ENCODE results near the gene CLECL1.
"Not testable (repeated sequence)": the region's sequence is repeated elsewhere in the genome, so short reads cannot be mapped to it uniquely, and the experiment has no call there.

Gene CLECL1

GRCh38 chr12:9708853-9709252 lies 24.0 kb downstream of the CLECL1 start:
- TF ChIP-seq CTCF (IDR thresholded peaks at IDR 0.05; ENCODE audit: control insufficient read depth, extremely low read depth, insufficient read depth), result no peak
- no peak for DNase-seq (ENCODE audit: low read depth)
- H3K4me3 ChIP-seq (ENCODE audit: low read depth, low read length), result no peak overlapping the region

- peak; percentile 15 for DNase-seq (ENCODE audit: low read depth)
- TF ChIP-seq CTCF (IDR thresholded peaks at IDR 0.05; ENCODE audit: control insufficient read depth, extremely low read depth, insufficient read depth), result peak; percentile 76
- H3K4me3 ChIP-seq (ENCODE audit: low read depth, low read length), result no peak overlapping the region
Measured at GRCh38 chr12:9707864-9708808, 24.8 kb downstream of the CLECL1 start.

- no peak for DNase-seq (ENCODE audit: low read depth)
- no peak for TF ChIP-seq CTCF (IDR thresholded peaks at IDR 0.05; ENCODE audit: control insufficient read depth, extremely low read depth, insufficient read depth)
- H3K4me3 ChIP-seq (ENCODE audit: low read depth, low read length), result no peak overlapping the region
Measured at GRCh38 chr12:9707356-9707755, 25.5 kb downstream of the CLECL1 start.

GRCh38 chr12:9706086-9706685 lies 26.7 kb downstream of the CLECL1 start:
- H3K4me3 ChIP-seq (ENCODE audit: low read depth, low read length), result no peak overlapping the region
- no peak for DNase-seq (ENCODE audit: low read depth)
- TF ChIP-seq CTCF (IDR thresholded peaks at IDR 0.05; ENCODE audit: control insufficient read depth, extremely low read depth, insufficient read depth), result no peak

GRCh38 chr12:9704561-9704960 lies 28.3 kb downstream of the CLECL1 start:
- not testable (repeated sequence) for DNase-seq (ENCODE audit: low read depth)

GRCh38 chr12:9702255-9702654 lies 30.6 kb downstream of the CLECL1 start:
- TF ChIP-seq CTCF (IDR thresholded peaks at IDR 0.05; ENCODE audit: control insufficient read depth, extremely low read depth, insufficient read depth), result no peak
- no peak for DNase-seq (ENCODE audit: low read depth)
- H3K4me3 ChIP-seq (ENCODE audit: low read depth, low read length), result no peak overlapping the region

More at GRCh38 chr12:9704561-9704960, 28.3 kb downstream of the CLECL1 start:
- H3K4me3 ChIP-seq (ENCODE audit: low read depth, low read length), result not testable (repeated sequence)

GRCh38 chr12:9701380-9702154 lies 31.3 kb downstream of the CLECL1 start:
- DNase-seq (ENCODE audit: low read depth), result no peak
- no peak overlapping the region for H3K4me3 ChIP-seq (ENCODE audit: low read depth, low read length)
- no peak for TF ChIP-seq CTCF (IDR thresholded peaks at IDR 0.05; ENCODE audit: control insufficient read depth, extremely low read depth, insufficient read depth)

Data from LNCaP clone FGC (cell line).